K562 (cell line): ENCODE results near the gene LSS. TPM values are rescaled to one million over a fixed set of nuclear protein-coding genes. Genes with fewer than 3 reads are reported as not detected.
A peak's percentile ranks its signal among the peaks of the same experiment; 100 is the strongest.

ENCODE experiments used
- ARID2 ChIP-seq: fragments of 450-650 bp; IDR thresholded peaks from 2 replicates; pipeline ENCODE4 v1.6.1; 2017; ENCODE audit warnings: antibody characterized with exemption, mild to moderate bottlenecking
- BCOR ChIP-seq: fragments of 450-650 bp; IDR thresholded peaks from 2 replicates; pipeline ENCODE4 v1.6.1; 2016
- CUX1 ChIP-seq: fragments of 200-800 bp; sonication (Bioruptor generic); IDR thresholded peaks from 2 replicates; pipeline ENCODE4 v1.6.1; 2016; ENCODE audit warnings: missing genetic modification characterization, missing compliant biosample characterization
- FOXK2 ChIP-seq, 2 experiments: fragments of 450-650 bp; IDR thresholded peaks in 1 of 2; conservative IDR thresholded peaks in 1 of 2; 2 replicates each; pipeline ENCODE4 v1.6.1; 2016; ENCODE audit warnings: low read depth in 2 of 2, mild to moderate bottlenecking in 1 of 2
- GMEB1 ChIP-seq: fragments of 250-450 bp; sonication (Bioruptor Pico); IDR thresholded peaks from 2 replicates; pipeline ENCODE4 v1.4.0; 2020; ENCODE audit warnings: mild to moderate bottlenecking
- MLLT1 ChIP-seq, 2 experiments: fragments of 450-650 bp; IDR thresholded peaks; 2 replicates each; pipeline ENCODE4 v1.6.1; 2016
- POLR2G ChIP-seq: fragments of 200-400 bp; formaldehyde crosslinking; IDR thresholded peaks from 2 replicates; pipeline ENCODE4 v1.6.1; 2017; ENCODE audit warnings: low read depth, mild to moderate bottlenecking, antibody characterized with exemption, low read length, moderate library complexity
- PRMT5 ChIP-seq: sonication (generic); formaldehyde crosslinking; IDR thresholded peaks from 2 replicates; pipeline ENCODE4 v1.5.0; 2020; ENCODE audit warnings: missing genetic modification reagents
- RBM17 ChIP-seq: fragments of 200-400 bp; formaldehyde crosslinking; IDR thresholded peaks from 2 replicates; pipeline ENCODE4 v1.6.1; 2017; ENCODE audit warnings: low read depth, mild to moderate bottlenecking, low read length, borderline replicate concordance
- SMAD2 ChIP-seq: fragments of 150-350 bp; IDR thresholded peaks from 2 replicates; pipeline ENCODE4 v1.6.1; 2014; ENCODE audit warnings: low read depth, mild to moderate bottlenecking, low read length
- ZFP36 ChIP-seq: fragments of 150-350 bp; IDR thresholded peaks from 2 replicates; pipeline ENCODE4 v1.6.1; 2018; ENCODE audit warnings: low read length, low read depth; ENCODE audit not compliant: partially characterized antibody
- ZNF282 ChIP-seq: sonication (generic); formaldehyde crosslinking; IDR thresholded peaks from 2 replicates; pipeline ENCODE4 v1.8.1; 2023; ENCODE audit warnings: missing genetic modification reagents
- ZNF449 ChIP-seq: fragments of 250-450 bp; sonication (Bioruptor Pico); IDR thresholded peaks from 2 replicates; pipeline ENCODE4 v1.8.0; 2022; ENCODE audit warnings: moderate library complexity, mild to moderate bottlenecking, inconsistent platforms
- ZNF655 ChIP-seq: fragments of 250-450 bp; sonication (Bioruptor Pico); IDR thresholded peaks from 2 replicates; pipeline ENCODE4 v1.5.0; 2021
- ZNF699 ChIP-seq: fragments of 250-450 bp; sonication (Bioruptor Pico); IDR thresholded peaks from 2 replicates; pipeline ENCODE4 v1.8.0; 2021; ENCODE audit warnings: mild to moderate bottlenecking, moderate library complexity; ENCODE audit not compliant: insufficient replicate concordance
- polyA plus RNA-seq, 8 experiments: library from polyadenylated mRNA; depleted of rRNA in 4 of 8; stranded (reverse) in 5 of 8; unstranded in 3 of 8; fragments of >200 nt; fragmentation: Nextera tagmentation in 2 of 8; fragmentation: Illumina TruSeq in 1 of 8; extraction: Ambion mirVana in 2 of 8; extraction: Trizol in 1 of 8; gene quantifications; 2 replicates each; pipeline versions ENCODE4 v1.2.1 to v1.2.3, GENCODE V29; 2011 to 2014; ENCODE audit warnings: inconsistent platforms in 1 of 8, missing spikeins in 1 of 8
- total RNA-seq, 7 experiments: library from RNA; depleted of rRNA in 6 of 7; stranded (reverse); fragments of >200 nt in 6 of 7; fragmentation: Illumina TruSeq in 2 of 7; extraction: Trizol in 2 of 7; gene quantifications; 2 replicates each; pipeline versions ENCODE4 v1.2.1 to v1.2.3, GENCODE V29; 2011 to 2021; ENCODE audit warnings: low replicate concordance in 1 of 7

Gene LSS
- total and polyA plus RNA-seq, 9 of the 15 experiments (the other 6 are each of a cell fraction or from before 2014, with no cell fraction given): 2.2 to 89.5 (median 37.4) TPM

GRCh38 chr21:46184625-46185555 lies 43.7 kb downstream of the LSS start (continued):
- TF ChIP-seq ZNF655 (CRISPR knock-in tag) (no peak), BCOR (no peak), ZFP36 (no peak), FOXK2 (conservative IDR thresholded peaks at IDR 0.05 in 1 of 2, IDR thresholded peaks at IDR 0.05 in 1 of 2; ENCODE audit: low read depth in 2 of 2) (peak; percentile 12 to 32; a peak in 2 of 4 replicates), CUX1 (CRISPR knock-in tag) (no peak), ZNF449 (CRISPR knock-in tag) (no peak), ARID2 (no peak), SMAD2 (no peak), PRMT5 (no peak), POLR2G (peak; percentile 68; the same call in 1 of the 2 replicates), ZNF699 (CRISPR knock-in tag) (no peak), GMEB1 (CRISPR knock-in tag) (no peak), RBM17 (no peak), MLLT1 (IDR thresholded peaks at IDR 0.05) (no peak), ZNF282 (CRISPR knock-in tag) (no peak)
